Vein endothelial cell (primary cell): ENCODE results near the gene HEG1. TPM values are rescaled to one million over a fixed set of nuclear protein-coding genes. Genes with fewer than 3 reads are reported as not detected.

ENCODE experiments used
- small RNA-seq: library from RNA; depleted of rRNA; stranded (forward); fragments of <200 nt; gene quantifications from one replicate; pipeline ENCODE3, GENCODE V24; 2012
- total RNA-seq: library from RNA; depleted of rRNA; stranded (reverse); fragments of >200 nt; gene quantifications from 2 replicates; pipeline ENCODE4 v1.2.3, GENCODE V29; 2012

Gene HEG1
- 35.6 and 50.8 TPM in 2 replicates for total RNA-seq

GRCh38 chr3:125055913-125056745 lies at the start of gene HEG1:
HEG1 (minus strand) TSS chr3:125055997; CDS start chr3:125055890, 107 bp downstream.

GRCh38 chr3:124934577-124934976 lies 121.2 kb downstream of the HEG1 start, which contains the start of gene MUC13:
MUC13 (minus strand) TSS chr3:124934751; CDS start chr3:124934712, 39 bp downstream.

Small RNA genes lying within 50 kb of the gene (small RNA-seq; reads per million reads assigned to genes)
- not detected for gene RNA5SP137

Other genes starting within 250 kb of the HEG1 start
- 73.6 and 88.8 TPM in 2 replicates for gene ITGB5, start 168.6 kb downstream of the HEG1 start, total RNA-seq
- not detected in 2 replicates for gene MUC13, start 121.2 kb downstream of the HEG1 start, total RNA-seq
- gene SLC12A8, start 156.8 kb upstream of the HEG1 start, total RNA-seq = 0.65 and 0.86 TPM in 2 replicates